C4-2B (cell line): ENCODE data around the gene ZNF444.

Experiments used
- CTCF ChIP-seq: fragments of 450-650 bp; conservative IDR thresholded peaks from 2 replicates; pipeline ENCODE4 v1.5.1; 2017; ENCODE audit warnings: mild to moderate bottlenecking
- ZFX ChIP-seq: fragments of 450-650 bp; IDR thresholded peaks from 2 replicates; pipeline ENCODE4 v1.6.1; 2017

GRCh38 chr19:56189785-56190184 lies 48.7 kb downstream of the ZNF444 start:
- TF ChIP-seq CTCF (no peak), ZFX (no peak)
